Bronchial epithelial cell (primary cell): ENCODE measurements around the gene EIF4E. TPM values are rescaled to one million over a fixed set of nuclear protein-coding genes. Genes with fewer than 3 reads are reported as not detected.

Source experiments
- DNase-seq: peaks from one replicate; pipeline ENCODE4 v3.0.0-alpha.2; 2010; ENCODE audit warnings: low read depth
- FAIRE-seq: peaks from 2 replicates; lab custom pipeline; 2011; peaks lifted over from hg19 to GRCh38; lab: Jason Lieb, UNC
- H3K27me3 ChIP-seq: 2 replicates; pipeline ENCODE4 v1.5.1; 2011; ENCODE audit warnings: low read length; ENCODE audit not compliant: control insufficient read depth, insufficient read depth
- H3K36me3 ChIP-seq: 2 replicates; pipeline ENCODE4 v1.5.1; 2011; ENCODE audit warnings: low read length; ENCODE audit not compliant: control insufficient read depth, insufficient read depth
- H3K4me3 ChIP-seq: 2 replicates; pipeline ENCODE4 v1.5.1; 2011; ENCODE audit warnings: mild to moderate bottlenecking, low read depth, low read length, control low read depth
- CTCF ChIP-seq: IDR thresholded peaks from 2 replicates; pipeline ENCODE4 v1.5.1; 2011; ENCODE audit warnings: mild to moderate bottlenecking, moderate library complexity, low read length, control low read depth, inconsistent platforms; ENCODE audit not compliant: insufficient read depth, severe bottlenecking
- total RNA-seq: library from RNA; depleted of rRNA; stranded (reverse); fragments of >200 nt; gene quantifications from 2 replicates; pipeline ENCODE4 v1.2.1, GENCODE V29; 2014

The EIF4E gene
- total RNA-seq = 237 and 306 TPM in 2 replicates

- Histone ChIP-seq H3K4me3 (peak within 1 kb of the TSS; percentile 97), H3K27me3 (no peaks in the 10 kb centered on the region), H3K36me3 (peaks cover 3% of the 10 kb centered on the region)
- DNase-seq = peak; percentile 97
- FAIRE-seq = no peak
- peak; percentile 22 for TF ChIP-seq CTCF
Measured at GRCh38 chr4:98928505-98929340, at the start of gene EIF4E. TSS of gene EIF4E (minus strand) at chr4:98929133. CDS start at chr4:98929112, 21 bp downstream.

- TF ChIP-seq CTCF = no peak
- DNase-seq (no peak), FAIRE-seq (no peak)
- no peaks in the 10 kb centered on the region for H3K27me3 ChIP-seq
- H3K36me3 ChIP-seq = no peaks in the 10 kb centered on the region
- no peak overlapping the region for H3K4me3 ChIP-seq
Measured at GRCh38 chr4:98977557-98977956, 48.6 kb upstream of the EIF4E start.

DNA sequence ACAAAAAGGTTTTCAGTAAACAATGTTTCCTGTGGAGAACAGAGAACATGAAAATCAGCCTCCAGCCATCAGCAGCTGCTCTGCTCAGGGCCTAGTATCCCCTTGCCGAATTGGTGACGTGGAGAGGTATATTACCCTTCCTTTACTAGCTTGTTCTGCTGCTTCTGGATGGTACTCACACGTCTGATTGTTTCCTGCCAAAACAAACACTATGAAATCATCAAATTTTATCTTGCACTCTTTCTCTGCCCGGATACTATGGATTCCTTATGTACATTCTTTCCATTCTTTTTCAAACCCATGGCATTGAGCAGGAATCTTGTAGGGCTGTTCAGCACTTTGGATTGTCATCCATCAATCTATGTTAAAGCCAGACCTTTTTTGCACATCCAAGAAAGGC is 47.8 kb upstream of the EIF4E start:
- no peaks in the 10 kb centered on the region for H3K27me3 ChIP-seq
- no peak for TF ChIP-seq CTCF
- FAIRE-seq = no peak
- no peak overlapping the region for H3K4me3 ChIP-seq
- H3K36me3 ChIP-seq = no peaks in the 10 kb centered on the region
- peak; percentile 83 for DNase-seq

DNA sequence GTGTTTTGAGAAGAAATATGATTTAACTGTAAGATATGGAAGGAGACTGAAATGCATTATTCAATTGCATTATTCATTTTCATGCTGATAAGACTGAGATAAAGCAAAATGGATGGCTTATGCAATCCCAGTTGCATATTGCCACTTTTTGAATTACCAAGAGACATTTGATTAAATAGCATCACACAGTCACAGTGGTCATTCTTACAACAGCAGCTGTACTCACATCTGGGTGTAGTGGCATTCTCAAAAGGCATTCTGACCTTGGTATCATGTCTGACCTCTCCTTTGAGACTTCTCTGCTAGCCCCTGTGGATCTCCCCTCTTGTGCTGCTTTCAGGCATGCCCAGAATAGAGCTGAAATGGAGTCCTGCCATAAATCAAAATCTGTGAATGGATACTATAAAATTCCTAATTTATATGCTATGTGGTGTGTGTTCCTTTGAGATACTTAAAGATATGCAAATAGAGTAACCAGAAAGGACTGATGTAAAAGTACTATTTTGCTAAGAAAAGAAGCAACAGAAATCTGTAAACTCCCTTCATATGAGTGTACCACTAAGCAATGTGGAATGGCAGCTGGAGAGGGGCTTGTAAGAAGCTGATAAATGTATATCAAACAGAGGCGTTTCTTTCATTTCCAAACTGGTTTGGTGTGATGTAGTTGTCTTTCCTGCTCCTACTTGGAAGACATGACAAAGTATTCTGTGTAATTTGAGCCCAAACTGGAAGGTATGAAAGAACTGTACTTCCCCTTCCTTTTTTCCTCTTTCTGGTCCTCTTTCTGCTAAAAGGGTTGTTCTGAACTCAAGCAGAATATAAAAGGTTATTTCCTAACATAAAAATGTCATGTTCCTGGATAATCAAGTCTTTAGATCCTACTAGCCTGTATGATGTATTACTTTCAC is 41.2 kb upstream of the EIF4E start:
- FAIRE-seq = no peak
- no peaks in the 10 kb centered on the region for H3K27me3 ChIP-seq
- no peak for TF ChIP-seq CTCF
- no peak overlapping the region for H3K4me3 ChIP-seq
- H3K36me3 ChIP-seq = no peaks in the 10 kb centered on the region
- peak; percentile 35 for DNase-seq

GRCh38 chr4:98967786-98968329 is 38.9 kb upstream of the EIF4E start:
- H3K4me3 ChIP-seq = no peak overlapping the region
- FAIRE-seq = no peak
- TF ChIP-seq CTCF = no peak
- H3K36me3 ChIP-seq = no peaks in the 10 kb centered on the region
- H3K27me3 ChIP-seq = no peaks in the 10 kb centered on the region
- no peak for DNase-seq
